Measurements from ENCODE around the gene TULP3.

TULP3 gene

GRCh38 chr12:2904260-2904659 is 13.6 kb downstream of the TULP3 start:
- no peak for DNase-seq (ENCODE audit: low spot score)
- Histone ChIP-seq H3K4me3 (no peak overlapping the region), H3K27ac (no peak overlapping the region)
- no peak for TF ChIP-seq CTCF (IDR thresholded peaks at IDR 0.05)

GRCh38 chr12:2912216-2912575 is 21.5 kb downstream of the TULP3 start:
- Histone ChIP-seq H3K27ac (no peak overlapping the region), H3K4me3 (no peak overlapping the region)
- no peak for DNase-seq (ENCODE audit: low spot score)
- TF ChIP-seq CTCF (IDR thresholded peaks at IDR 0.05) = no peak

GRCh38 chr12:2919249-2919648 is 28.6 kb downstream of the TULP3 start:
- no peak overlapping the region for H3K4me3 ChIP-seq
- DNase-seq (ENCODE audit: low spot score) = no peak
- H3K27ac ChIP-seq = no peak overlapping the region
- no peak for TF ChIP-seq CTCF (IDR thresholded peaks at IDR 0.05)

GRCh38 chr12:2922329-2922728 is 31.6 kb downstream of the TULP3 start:
- no peak overlapping the region for H3K27ac ChIP-seq
- no peak overlapping the region for H3K4me3 ChIP-seq
- DNase-seq (ENCODE audit: low spot score) = no peak
- no peak for TF ChIP-seq CTCF (IDR thresholded peaks at IDR 0.05)

- DNase-seq (ENCODE audit: low spot score) = no peak
- Histone ChIP-seq H3K27ac (no peak overlapping the region), H3K4me3 (no peak overlapping the region)
- no peak for TF ChIP-seq CTCF (IDR thresholded peaks at IDR 0.05)
These were observed 32.4 kb downstream of the TULP3 start for GRCh38 chr12:2923057-2923456.

- TF ChIP-seq CTCF (IDR thresholded peaks at IDR 0.05) = no peak
- Histone ChIP-seq H3K27ac (no peak overlapping the region), H3K4me3 (no peak overlapping the region)
- no peak for DNase-seq (ENCODE audit: low spot score)
These were observed 33.3 kb downstream of the TULP3 start for GRCh38 chr12:2924019-2924418.

GRCh38 chr12:2925322-2925995 is 34.8 kb downstream of the TULP3 start:
- no peak for TF ChIP-seq CTCF (IDR thresholded peaks at IDR 0.05)
- no peak overlapping the region for H3K4me3 ChIP-seq
- DNase-seq (ENCODE audit: low spot score) = no peak
- H3K27ac ChIP-seq = no peak overlapping the region

Data from coronary artery (tissue), 2 donors.